Stimulated activated memory B cell treated with anti-CD40 and anti-IgM and Interleukin-4, amounts not matched to agents 10 μg/mL and 1 μg/mL and 100 μg/mL, for 72 hours (primary cell): Measurements from ENCODE around the gene IPCEF1.

Experiments used
- ATAC-seq: fragments of 150-1000 bp; cut with Tn5 transposase; 2 replicates; pipeline ENCODE4 v1.10.0; 2021
- H3K27ac Mint-ChIP-seq: one replicate; pipeline ENCODE4 v1.8.0; 2022; ENCODE audit warnings: mild to moderate bottlenecking, mixed read lengths
- H3K27me3 Mint-ChIP-seq: one replicate; pipeline ENCODE4 v1.8.0; 2022; ENCODE audit warnings: mixed read lengths
- H3K36me3 Mint-ChIP-seq: one replicate; pipeline ENCODE4 v1.8.0; 2022; ENCODE audit warnings: mixed read lengths
- H3K4me1 Mint-ChIP-seq: one replicate; pipeline ENCODE4 v1.8.0; 2022; ENCODE audit warnings: mixed read lengths
- H3K4me3 Mint-ChIP-seq: one replicate; pipeline ENCODE4 v1.8.0; 2022; ENCODE audit warnings: mild to moderate bottlenecking, moderate library complexity, mixed read lengths
- H3K9me3 Mint-ChIP-seq: one replicate; pipeline ENCODE4 v1.8.0; 2022; ENCODE audit warnings: mixed read lengths

The IPCEF1 gene

GRCh38 chr6:154382740-154383139 is 26.1 kb upstream of the IPCEF1 start:
- H3K4me3 Mint-ChIP-seq, result no peak overlapping the region
- peaks cover 10% of the 10 kb centered on the region for H3K27me3 Mint-ChIP-seq
- H3K4me1 Mint-ChIP-seq, result no peaks in the 10 kb centered on the region
- no peak for ATAC-seq
- H3K36me3 Mint-ChIP-seq, result no peaks in the 10 kb centered on the region
- H3K9me3 Mint-ChIP-seq, result peaks cover 6% of the 10 kb centered on the region
- no peak overlapping the region for H3K27ac Mint-ChIP-seq

- no peaks in the 10 kb centered on the region for H3K36me3 Mint-ChIP-seq
- peaks cover 6% of the 10 kb centered on the region for H3K9me3 Mint-ChIP-seq
- no peak overlapping the region for H3K27ac Mint-ChIP-seq
- no peaks in the 10 kb centered on the region for H3K4me1 Mint-ChIP-seq
- H3K4me3 Mint-ChIP-seq, result no peak overlapping the region
- no peak for ATAC-seq
- H3K27me3 Mint-ChIP-seq, result peaks cover 10% of the 10 kb centered on the region
Observed at GRCh38 chr6:154381548-154381947, 24.9 kb upstream of the IPCEF1 start.

- Mint-ChIP-seq H3K9me3 (peaks cover 6% of the 10 kb centered on the region), H3K27ac (no peak overlapping the region), H3K36me3 (no peaks in the 10 kb centered on the region), H3K4me3 (no peak overlapping the region), H3K4me1 (no peaks in the 10 kb centered on the region), H3K27me3 (peaks cover 8% of the 10 kb centered on the region)
- ATAC-seq, result no peak
Observed at GRCh38 chr6:154380741-154381140, 24.1 kb upstream of the IPCEF1 start.

- H3K4me1 Mint-ChIP-seq, result no peaks in the 10 kb centered on the region
- no peak overlapping the region for H3K27ac Mint-ChIP-seq
- ATAC-seq, result no peak
- peaks cover 3% of the 10 kb centered on the region for H3K27me3 Mint-ChIP-seq
- no peaks in the 10 kb centered on the region for H3K36me3 Mint-ChIP-seq
- no peak overlapping the region for H3K4me3 Mint-ChIP-seq
- peaks cover 6% of the 10 kb centered on the region for H3K9me3 Mint-ChIP-seq
Observed at GRCh38 chr6:154379585-154379984, 23.0 kb upstream of the IPCEF1 start.

- no peaks in the 10 kb centered on the region for H3K36me3 Mint-ChIP-seq
- no peak overlapping the region for H3K4me3 Mint-ChIP-seq
- H3K4me1 Mint-ChIP-seq, result no peaks in the 10 kb centered on the region
- peaks cover 6% of the 10 kb centered on the region for H3K9me3 Mint-ChIP-seq
- H3K27me3 Mint-ChIP-seq, result peaks cover 9% of the 10 kb centered on the region
- ATAC-seq, result no peak
- no peak overlapping the region for H3K27ac Mint-ChIP-seq
Observed at GRCh38 chr6:154378518-154378917, 21.9 kb upstream of the IPCEF1 start.

GRCh38 chr6:154377726-154378125 is 21.1 kb upstream of the IPCEF1 start:
- Mint-ChIP-seq H3K27ac (no peak overlapping the region), H3K27me3 (peaks cover 9% of the 10 kb centered on the region), H3K4me1 (no peaks in the 10 kb centered on the region), H3K4me3 (no peak overlapping the region), H3K9me3 (peaks cover under 1% of the 10 kb centered on the region), H3K36me3 (no peaks in the 10 kb centered on the region)
- no peak for ATAC-seq

- no peaks in the 10 kb centered on the region for H3K4me1 Mint-ChIP-seq
- H3K9me3 Mint-ChIP-seq, result no peaks in the 10 kb centered on the region
- no peak for ATAC-seq
- H3K27me3 Mint-ChIP-seq, result peaks cover 9% of the 10 kb centered on the region
- no peak overlapping the region for H3K27ac Mint-ChIP-seq
- H3K36me3 Mint-ChIP-seq, result no peaks in the 10 kb centered on the region
- no peak overlapping the region for H3K4me3 Mint-ChIP-seq
Observed at GRCh38 chr6:154373971-154374370, 17.4 kb upstream of the IPCEF1 start.

GRCh38 chr6:154371281-154371680 is 14.7 kb upstream of the IPCEF1 start:
- Mint-ChIP-seq H3K36me3 (no peaks in the 10 kb centered on the region), H3K4me1 (no peaks in the 10 kb centered on the region), H3K4me3 (no peak overlapping the region), H3K27ac (no peak overlapping the region), H3K9me3 (no peaks in the 10 kb centered on the region), H3K27me3 (peaks cover 9% of the 10 kb centered on the region)
- ATAC-seq, result no peak

GRCh38 chr6:154370545-154370944 is 13.9 kb upstream of the IPCEF1 start:
- Mint-ChIP-seq H3K4me1 (no peaks in the 10 kb centered on the region), H3K27me3 (peaks cover 9% of the 10 kb centered on the region), H3K9me3 (no peaks in the 10 kb centered on the region), H3K4me3 (no peak overlapping the region), H3K36me3 (no peaks in the 10 kb centered on the region), H3K27ac (no peak overlapping the region)
- no peak for ATAC-seq

- Mint-ChIP-seq H3K4me1 (no peaks in the 10 kb centered on the region), H3K9me3 (no peaks in the 10 kb centered on the region), H3K27me3 (no peaks in the 10 kb centered on the region), H3K4me3 (no peak overlapping the region), H3K36me3 (no peaks in the 10 kb centered on the region), H3K27ac (no peak overlapping the region)
- no peak for ATAC-seq
Observed at GRCh38 chr6:154367839-154368695, 11.5 kb upstream of the IPCEF1 start.

- ATAC-seq, result no peak
- H3K4me3 Mint-ChIP-seq, result no peak overlapping the region
- H3K27me3 Mint-ChIP-seq, result no peaks in the 10 kb centered on the region
- no peak overlapping the region for H3K27ac Mint-ChIP-seq
- no peaks in the 10 kb centered on the region for H3K36me3 Mint-ChIP-seq
- H3K4me1 Mint-ChIP-seq, result no peaks in the 10 kb centered on the region
- H3K9me3 Mint-ChIP-seq, result no peaks in the 10 kb centered on the region
Observed at GRCh38 chr6:154367336-154367735, 10.7 kb upstream of the IPCEF1 start.

GRCh38 chr6:154363821-154364220 is 7.2 kb upstream of the IPCEF1 start:
- H3K9me3 Mint-ChIP-seq, result no peaks in the 10 kb centered on the region
- H3K4me1 Mint-ChIP-seq, result peaks cover 17% of the 10 kb centered on the region
- H3K4me3 Mint-ChIP-seq, result no peak overlapping the region
- ATAC-seq, result no peak
- no peaks in the 10 kb centered on the region for H3K27me3 Mint-ChIP-seq
- H3K36me3 Mint-ChIP-seq, result no peaks in the 10 kb centered on the region
- H3K27ac Mint-ChIP-seq, result no peak overlapping the region

- Mint-ChIP-seq H3K4me3 (no peak overlapping the region), H3K27me3 (no peaks in the 10 kb centered on the region), H3K27ac (no peak overlapping the region), H3K36me3 (no peaks in the 10 kb centered on the region), H3K4me1 (peaks cover 30% of the 10 kb centered on the region), H3K9me3 (no peaks in the 10 kb centered on the region)
- ATAC-seq, result no peak
Observed at GRCh38 chr6:154361476-154361875, 4.9 kb upstream of the IPCEF1 start.

- Mint-ChIP-seq H3K36me3 (no peaks in the 10 kb centered on the region), H3K4me3 (no peak overlapping the region), H3K27ac (no peak overlapping the region), H3K27me3 (no peaks in the 10 kb centered on the region), H3K9me3 (no peaks in the 10 kb centered on the region), H3K4me1 (peaks cover 40% of the 10 kb centered on the region)
- ATAC-seq, result no peak
Observed at GRCh38 chr6:154360476-154360875, 3.9 kb upstream of the IPCEF1 start.

- peaks cover 3% of the 10 kb centered on the region for H3K9me3 Mint-ChIP-seq
- H3K36me3 Mint-ChIP-seq, result peaks cover under 1% of the 10 kb centered on the region
- H3K27me3 Mint-ChIP-seq, result no peaks in the 10 kb centered on the region
- H3K4me1 Mint-ChIP-seq, result peaks cover 48% of the 10 kb centered on the region
- no peak for ATAC-seq
- no peak overlapping the region for H3K4me3 Mint-ChIP-seq
- no peak overlapping the region for H3K27ac Mint-ChIP-seq
Observed at GRCh38 chr6:154359679-154360078, 3.1 kb upstream of the IPCEF1 start.

- Mint-ChIP-seq H3K27me3 (no peaks in the 10 kb centered on the region), H3K4me3 (peak overlapping the region; percentile 57), H3K9me3 (peaks cover 8% of the 10 kb centered on the region), H3K27ac (no peak overlapping the region), H3K36me3 (peaks cover 5% of the 10 kb centered on the region), H3K4me1 (peaks cover 53% of the 10 kb centered on the region)
- no peak for ATAC-seq
Observed at GRCh38 chr6:154359161-154359574, 2.6 kb upstream of the IPCEF1 start.
